HEK293 (cell line): ENCODE measurements around the gene GNG4.

ENCODE experiments used
- CTCF ChIA-PET: fragments of 350-600 bp; formaldehyde crosslinking; extraction: SDS; loops from one replicate; lab custom pipeline; 2021; ENCODE audit warnings: antibody characterized with exemption; lab: Yijun Ruan, JAX
- POLR2A ChIA-PET: fragments of 300-600 bp; formaldehyde crosslinking; extraction: SDS; loops from one replicate; lab custom pipeline; 2020; ENCODE audit warnings: antibody characterized with exemption, inconsistent platforms; lab: Yijun Ruan, JAX
- H3K27ac ChIP-seq: fragments of 200-500 bp; sonication (Bioruptor generic); 2 replicates; pipeline ENCODE4 v1.5.1; 2014; ENCODE audit warnings: low read depth, low read length, control low read depth, inconsistent platforms; ENCODE audit errors: extremely low read depth
- H3K36me3 ChIP-seq, 2 experiments: fragments of 200-500 bp in 1 of 2; sonication (Bioruptor generic) in 1 of 2; 1 replicate in 1 of 2; 2 replicates in 1 of 2; pipeline ENCODE4 v1.5.1; 2014 to 2017; ENCODE audit warnings: inconsistent platforms in 2 of 2, low read length in 2 of 2; ENCODE audit not compliant: control insufficient read depth in 2 of 2, insufficient read depth in 1 of 2
- H3K4me1 ChIP-seq: fragments of 200-500 bp; sonication (Bioruptor generic); 2 replicates; pipeline ENCODE4 v1.5.1; 2014; ENCODE audit warnings: mild to moderate bottlenecking, low read length, inconsistent platforms; ENCODE audit not compliant: control insufficient read depth, insufficient read depth
- H3K4me3 ChIP-seq: 2 replicates; pipeline ENCODE4 v1.5.1; 2011; ENCODE audit warnings: low read depth, mild to moderate bottlenecking, control low read depth, low read length, moderate library complexity
- H3K9me3 ChIP-seq: fragments of 200-500 bp; sonication (Bioruptor generic); 2 replicates; pipeline ENCODE4 v1.5.1; 2014; ENCODE audit warnings: low read depth, low read length, inconsistent platforms; ENCODE audit not compliant: control insufficient read depth, insufficient read depth
- TRIM28 ChIP-seq: IDR thresholded peaks from 2 replicates; pipeline ENCODE4 v1.6.1; 2011; ENCODE audit warnings: low read length, control low read depth, borderline replicate concordance
- ZBTB17 ChIP-seq: fragments of 450-650 bp; formaldehyde crosslinking; IDR thresholded peaks from 2 replicates; pipeline ENCODE4 v1.5.1; 2016; ENCODE audit warnings: missing biosample characterization, missing genetic modification characterization
- ZBTB21 ChIP-seq: fragments of 450-650 bp; formaldehyde crosslinking; IDR thresholded peaks from 2 replicates; pipeline ENCODE4 v1.5.1; 2017; ENCODE audit warnings: missing biosample characterization, missing genetic modification characterization
- ZBTB48 ChIP-seq: fragments of 450-650 bp; formaldehyde crosslinking; IDR thresholded peaks from 2 replicates; pipeline ENCODE4 v1.5.1; 2016; ENCODE audit warnings: missing biosample characterization, missing genetic modification characterization
- ZEB2 ChIP-seq: fragments of 450-650 bp; formaldehyde crosslinking; IDR thresholded peaks from 2 replicates; pipeline ENCODE4 v1.5.1; 2016; ENCODE audit warnings: missing biosample characterization, missing genetic modification characterization
- ZNF140 ChIP-seq: fragments of 450-650 bp; formaldehyde crosslinking; IDR thresholded peaks from 2 replicates; pipeline ENCODE4 v1.5.1; 2016; ENCODE audit warnings: missing biosample characterization, missing genetic modification characterization
- ZNF16 ChIP-seq: fragments of 450-650 bp; formaldehyde crosslinking; IDR thresholded peaks from 2 replicates; pipeline ENCODE4 v1.5.1; 2016; ENCODE audit warnings: low read depth, missing biosample characterization, missing genetic modification characterization
- ZNF335 ChIP-seq: fragments of 450-650 bp; formaldehyde crosslinking; conservative IDR thresholded peaks from 2 replicates; pipeline ENCODE4 v1.5.1; 2016; ENCODE audit warnings: missing biosample characterization, missing genetic modification characterization
- ZNF433 ChIP-seq: fragments of 450-650 bp; formaldehyde crosslinking; IDR thresholded peaks from 2 replicates; pipeline ENCODE4 v1.5.1; 2016; ENCODE audit warnings: missing biosample characterization, missing genetic modification characterization, low read depth
- ZNF555 ChIP-seq: fragments of 450-650 bp; formaldehyde crosslinking; conservative IDR thresholded peaks from 2 replicates; pipeline ENCODE4 v1.5.1; 2017; ENCODE audit warnings: missing biosample characterization, mild to moderate bottlenecking, missing genetic modification characterization, inconsistent platforms
- ZNF707 ChIP-seq: fragments of 450-650 bp; formaldehyde crosslinking; IDR thresholded peaks from 2 replicates; pipeline ENCODE4 v1.5.1; 2016; ENCODE audit warnings: missing biosample characterization, missing genetic modification characterization
- TF ChIP-seq, protein P1 (sequence below): fragments of 450-650 bp; formaldehyde crosslinking; IDR thresholded peaks from 2 replicates; pipeline ENCODE4 v1.5.1; 2016; ENCODE audit warnings: missing biosample characterization, missing genetic modification characterization
- TF ChIP-seq, protein P2 (sequence below): IDR thresholded peaks from 2 replicates; pipeline ENCODE4 v1.6.1; 2011; ENCODE audit warnings: mild to moderate bottlenecking, low read depth, low read length, borderline replicate concordance
- TF ChIP-seq, protein P3 (sequence below): fragments of 450-650 bp; formaldehyde crosslinking; IDR thresholded peaks from 2 replicates; pipeline ENCODE4 v1.5.1; 2017; ENCODE audit warnings: missing biosample characterization, missing genetic modification characterization
- TF ChIP-seq, protein P4 (sequence below): fragments of 450-650 bp; formaldehyde crosslinking; IDR thresholded peaks from 2 replicates; pipeline ENCODE4 v1.5.1; 2016; ENCODE audit warnings: missing biosample characterization, missing genetic modification characterization
- TF ChIP-seq, protein P5 (sequence below): fragments of 450-650 bp; formaldehyde crosslinking; IDR thresholded peaks from 2 replicates; pipeline ENCODE4 v1.5.1; 2016; ENCODE audit warnings: missing biosample characterization, missing genetic modification characterization, borderline replicate concordance

Gene GNG4

DNA sequence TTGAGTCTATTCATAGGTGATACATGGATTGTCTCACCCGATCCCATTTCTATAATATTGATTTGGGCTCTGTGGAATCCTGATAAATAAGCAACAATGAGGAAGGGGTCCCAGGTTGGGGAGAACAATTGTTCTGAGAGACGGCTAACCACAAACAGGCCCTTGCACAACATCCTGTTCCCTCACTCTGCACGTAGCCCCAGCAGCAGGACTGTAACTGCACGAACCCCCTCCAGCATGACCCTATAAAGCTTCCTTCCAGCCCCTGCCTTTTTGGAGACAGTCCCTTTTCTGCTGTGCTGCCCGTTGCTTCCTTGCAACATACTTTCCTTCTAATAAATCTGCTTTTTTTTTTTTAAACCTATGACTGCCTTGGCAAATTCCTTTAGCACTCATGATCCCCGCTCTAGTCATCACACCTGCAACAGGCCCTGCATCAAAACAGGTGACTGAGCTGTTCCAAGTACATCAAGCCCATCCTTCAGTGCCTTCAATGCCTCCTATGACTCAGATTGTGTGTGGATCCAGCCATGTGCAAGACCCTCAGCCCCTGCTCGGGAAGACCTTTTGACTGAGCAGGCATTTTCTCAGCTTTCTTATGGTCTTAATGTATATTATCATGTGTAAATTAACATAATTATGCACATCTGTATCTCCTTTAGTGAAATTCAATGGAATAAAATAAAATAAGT lies 81.6 kb downstream of the GNG4 start:
- no peak overlapping the region for H3K4me3 ChIP-seq
- POLR2A ChIA-PET = no interaction called here
- no peak overlapping the region for H3K27ac ChIP-seq
- CTCF ChIA-PET = interaction anchor here (0.7 kb wide), 2 partner anchors 9 to 54 kb away, joined by 3 read pairs; no protein-coding TSS in a partner anchor
- H3K36me3 ChIP-seq = peaks cover 0 to 2% of the 10 kb centered on the region in 2 experiments; a peak in 1 of 3 replicates
- no peaks in the 10 kb centered on the region for H3K9me3 ChIP-seq
- TF ChIP-seq ZEB2 (tag by site-specific recombination) = no peak
- TF ChIP-seq, protein P1, sequence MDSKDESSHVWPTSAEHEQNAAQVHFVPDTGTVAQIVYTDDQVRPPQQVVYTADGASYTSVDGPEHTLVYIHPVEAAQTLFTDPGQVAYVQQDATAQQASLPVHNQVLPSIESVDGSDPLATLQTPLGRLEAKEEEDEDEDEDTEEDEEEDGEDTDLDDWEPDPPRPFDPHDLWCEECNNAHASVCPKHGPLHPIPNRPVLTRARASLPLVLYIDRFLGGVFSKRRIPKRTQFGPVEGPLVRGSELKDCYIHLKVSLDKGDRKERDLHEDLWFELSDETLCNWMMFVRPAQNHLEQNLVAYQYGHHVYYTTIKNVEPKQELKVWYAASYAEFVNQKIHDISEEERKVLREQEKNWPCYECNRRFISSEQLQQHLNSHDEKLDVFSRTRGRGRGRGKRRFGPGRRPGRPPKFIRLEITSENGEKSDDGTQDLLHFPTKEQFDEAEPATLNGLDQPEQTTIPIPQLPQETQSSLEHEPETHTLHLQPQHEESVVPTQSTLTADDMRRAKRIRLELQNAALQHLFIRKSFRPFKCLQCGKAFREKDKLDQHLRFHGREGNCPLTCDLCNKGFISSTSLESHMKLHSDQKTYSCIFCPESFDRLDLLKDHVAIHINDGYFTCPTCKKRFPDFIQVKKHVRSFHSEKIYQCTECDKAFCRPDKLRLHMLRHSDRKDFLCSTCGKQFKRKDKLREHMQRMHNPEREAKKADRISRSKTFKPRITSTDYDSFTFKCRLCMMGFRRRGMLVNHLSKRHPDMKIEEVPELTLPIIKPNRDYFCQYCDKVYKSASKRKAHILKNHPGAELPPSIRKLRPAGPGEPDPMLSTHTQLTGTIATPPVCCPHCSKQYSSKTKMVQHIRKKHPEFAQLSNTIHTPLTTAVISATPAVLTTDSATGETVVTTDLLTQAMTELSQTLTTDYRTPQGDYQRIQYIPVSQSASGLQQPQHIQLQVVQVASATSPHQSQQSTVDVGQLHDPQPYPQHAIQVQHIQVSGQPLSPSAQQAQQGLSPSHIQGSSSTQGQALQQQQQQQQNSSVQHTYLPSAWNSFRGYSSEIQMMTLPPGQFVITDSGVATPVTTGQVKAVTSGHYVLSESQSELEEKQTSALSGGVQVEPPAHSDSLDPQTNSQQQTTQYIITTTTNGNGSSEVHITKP = no peak
- TF ChIP-seq, protein P2, sequence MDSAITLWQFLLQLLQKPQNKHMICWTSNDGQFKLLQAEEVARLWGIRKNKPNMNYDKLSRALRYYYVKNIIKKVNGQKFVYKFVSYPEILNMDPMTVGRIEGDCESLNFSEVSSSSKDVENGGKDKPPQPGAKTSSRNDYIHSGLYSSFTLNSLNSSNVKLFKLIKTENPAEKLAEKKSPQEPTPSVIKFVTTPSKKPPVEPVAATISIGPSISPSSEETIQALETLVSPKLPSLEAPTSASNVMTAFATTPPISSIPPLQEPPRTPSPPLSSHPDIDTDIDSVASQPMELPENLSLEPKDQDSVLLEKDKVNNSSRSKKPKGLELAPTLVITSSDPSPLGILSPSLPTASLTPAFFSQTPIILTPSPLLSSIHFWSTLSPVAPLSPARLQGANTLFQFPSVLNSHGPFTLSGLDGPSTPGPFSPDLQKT = no peak
- TF ChIP-seq, protein P3, sequence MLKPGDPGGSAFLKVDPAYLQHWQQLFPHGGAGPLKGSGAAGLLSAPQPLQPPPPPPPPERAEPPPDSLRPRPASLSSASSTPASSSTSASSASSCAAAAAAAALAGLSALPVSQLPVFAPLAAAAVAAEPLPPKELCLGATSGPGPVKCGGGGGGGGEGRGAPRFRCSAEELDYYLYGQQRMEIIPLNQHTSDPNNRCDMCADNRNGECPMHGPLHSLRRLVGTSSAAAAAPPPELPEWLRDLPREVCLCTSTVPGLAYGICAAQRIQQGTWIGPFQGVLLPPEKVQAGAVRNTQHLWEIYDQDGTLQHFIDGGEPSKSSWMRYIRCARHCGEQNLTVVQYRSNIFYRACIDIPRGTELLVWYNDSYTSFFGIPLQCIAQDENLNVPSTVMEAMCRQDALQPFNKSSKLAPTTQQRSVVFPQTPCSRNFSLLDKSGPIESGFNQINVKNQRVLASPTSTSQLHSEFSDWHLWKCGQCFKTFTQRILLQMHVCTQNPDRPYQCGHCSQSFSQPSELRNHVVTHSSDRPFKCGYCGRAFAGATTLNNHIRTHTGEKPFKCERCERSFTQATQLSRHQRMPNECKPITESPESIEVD (tag by site-specific recombination) = no peak
- no peak for TF ChIP-seq ZNF16 (tag by site-specific recombination)
- no peak for TF ChIP-seq ZBTB21 (tag by site-specific recombination)
- TF ChIP-seq, protein P4, sequence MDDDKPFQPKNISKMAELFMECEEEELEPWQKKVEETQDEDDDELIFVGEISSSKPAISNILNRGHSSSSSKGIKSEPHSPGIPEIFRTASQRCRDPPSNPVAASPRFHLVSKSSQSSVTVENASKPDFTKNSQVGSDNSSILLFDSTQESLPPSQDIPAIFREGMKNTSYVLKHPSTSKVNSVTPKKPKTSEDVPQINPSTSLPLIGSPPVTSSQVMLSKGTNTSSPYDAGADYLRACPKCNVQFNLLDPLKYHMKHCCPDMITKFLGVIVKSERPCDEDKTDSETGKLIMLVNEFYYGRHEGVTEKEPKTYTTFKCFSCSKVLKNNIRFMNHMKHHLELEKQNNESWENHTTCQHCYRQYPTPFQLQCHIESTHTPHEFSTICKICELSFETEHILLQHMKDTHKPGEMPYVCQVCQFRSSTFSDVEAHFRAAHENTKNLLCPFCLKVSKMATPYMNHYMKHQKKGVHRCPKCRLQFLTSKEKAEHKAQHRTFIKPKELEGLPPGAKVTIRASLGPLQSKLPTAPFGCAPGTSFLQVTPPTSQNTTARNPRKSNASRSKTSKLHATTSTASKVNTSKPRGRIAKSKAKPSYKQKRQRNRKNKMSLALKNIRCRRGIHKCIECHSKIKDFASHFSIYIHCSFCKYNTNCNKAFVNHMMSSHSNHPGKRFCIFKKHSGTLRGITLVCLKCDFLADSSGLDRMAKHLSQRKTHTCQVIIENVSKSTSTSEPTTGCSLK (tag by site-specific recombination) = no peak
- no peak for TF ChIP-seq ZNF140 (tag by site-specific recombination)
- no peak for TF ChIP-seq ZNF433 (tag by site-specific recombination)
- TF ChIP-seq ZNF707 (tag by site-specific recombination) = no peak
- TF ChIP-seq, protein P5, sequence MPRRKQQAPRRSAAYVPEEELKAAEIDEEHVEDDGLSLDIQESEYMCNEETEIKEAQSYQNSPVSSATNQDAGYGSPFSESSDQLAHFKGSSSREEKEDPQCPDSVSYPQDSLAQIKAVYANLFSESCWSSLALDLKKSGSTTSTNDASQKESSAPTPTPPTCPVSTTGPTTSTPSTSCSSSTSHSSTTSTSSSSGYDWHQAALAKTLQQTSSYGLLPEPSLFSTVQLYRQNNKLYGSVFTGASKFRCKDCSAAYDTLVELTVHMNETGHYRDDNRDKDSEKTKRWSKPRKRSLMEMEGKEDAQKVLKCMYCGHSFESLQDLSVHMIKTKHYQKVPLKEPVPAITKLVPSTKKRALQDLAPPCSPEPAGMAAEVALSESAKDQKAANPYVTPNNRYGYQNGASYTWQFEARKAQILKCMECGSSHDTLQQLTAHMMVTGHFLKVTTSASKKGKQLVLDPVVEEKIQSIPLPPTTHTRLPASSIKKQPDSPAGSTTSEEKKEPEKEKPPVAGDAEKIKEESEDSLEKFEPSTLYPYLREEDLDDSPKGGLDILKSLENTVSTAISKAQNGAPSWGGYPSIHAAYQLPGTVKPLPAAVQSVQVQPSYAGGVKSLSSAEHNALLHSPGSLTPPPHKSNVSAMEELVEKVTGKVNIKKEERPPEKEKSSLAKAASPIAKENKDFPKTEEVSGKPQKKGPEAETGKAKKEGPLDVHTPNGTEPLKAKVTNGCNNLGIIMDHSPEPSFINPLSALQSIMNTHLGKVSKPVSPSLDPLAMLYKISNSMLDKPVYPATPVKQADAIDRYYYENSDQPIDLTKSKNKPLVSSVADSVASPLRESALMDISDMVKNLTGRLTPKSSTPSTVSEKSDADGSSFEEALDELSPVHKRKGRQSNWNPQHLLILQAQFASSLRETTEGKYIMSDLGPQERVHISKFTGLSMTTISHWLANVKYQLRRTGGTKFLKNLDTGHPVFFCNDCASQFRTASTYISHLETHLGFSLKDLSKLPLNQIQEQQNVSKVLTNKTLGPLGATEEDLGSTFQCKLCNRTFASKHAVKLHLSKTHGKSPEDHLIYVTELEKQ (tag by site-specific recombination) = no peak
- no peak for TF ChIP-seq ZNF335 (tag by site-specific recombination)
- TF ChIP-seq TRIM28 = no peak
- TF ChIP-seq ZBTB48 = no peak
- no peak for TF ChIP-seq ZNF555 (tag by site-specific recombination)
- no peak for TF ChIP-seq ZBTB17 (tag by site-specific recombination)
- no peaks in the 10 kb centered on the region for H3K4me1 ChIP-seq
